HG03045 (cell line): ENCODE measurements around the gene FAAP20.
A peak's percentile ranks its signal among the peaks of the same experiment; 100 is the strongest.

Experiments used
- ATAC-seq: cut with Tn5 transposase; IDR thresholded peaks from one replicate; pipeline ENCODE4 v1.9.1; 2021; ENCODE audit warnings: mild to moderate bottlenecking, moderate library complexity; ENCODE audit not compliant: unreplicated experiment

FAAP20 gene

DNA sequence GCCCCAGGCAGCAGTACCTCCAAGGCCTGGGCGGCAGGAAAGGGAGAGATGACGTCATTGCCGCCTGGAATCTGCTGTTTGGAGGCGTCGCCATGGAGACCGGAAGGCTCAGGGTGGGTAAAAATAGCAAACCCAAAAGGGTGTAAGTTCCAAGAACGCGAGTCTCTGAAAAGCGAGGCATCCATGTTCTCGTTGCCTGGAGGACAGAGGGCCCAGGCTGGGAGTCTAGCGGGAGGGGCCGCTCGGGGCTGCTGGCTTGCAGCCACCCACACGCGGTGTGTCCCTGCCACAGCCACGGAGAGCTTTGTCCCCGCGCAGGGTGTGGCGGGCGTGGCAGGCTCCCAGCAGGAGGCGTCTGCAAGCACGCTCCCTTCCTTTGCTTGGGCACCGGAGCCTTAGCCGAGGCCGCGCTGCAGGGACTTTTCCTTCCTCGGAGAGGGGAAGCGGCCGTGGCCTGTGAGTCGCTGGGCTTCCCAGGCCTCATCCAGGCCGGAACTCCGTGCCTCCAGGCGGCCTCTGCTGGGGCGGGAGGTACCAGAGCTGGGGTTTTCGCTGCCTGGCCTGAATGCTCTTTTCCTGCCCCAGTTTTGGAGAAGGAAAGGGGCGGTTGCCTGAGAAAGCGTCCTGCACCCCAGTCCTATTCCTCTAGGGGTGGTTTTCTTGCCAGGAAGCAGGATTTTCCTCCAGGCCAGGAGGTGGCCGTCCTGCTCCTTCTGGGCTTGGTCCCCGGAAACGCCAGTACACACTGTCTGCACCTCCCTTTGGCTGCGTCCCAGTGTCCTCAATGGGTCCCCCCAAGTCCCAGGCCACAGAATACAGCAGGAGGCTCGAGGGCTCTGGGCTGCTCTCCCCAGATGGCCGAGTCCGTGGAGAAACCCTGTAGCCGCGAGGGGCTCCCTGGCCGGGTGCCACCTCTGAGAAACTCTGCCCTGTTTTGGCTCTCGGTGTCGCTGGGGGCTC, 18.2 kb upstream of the FAAP20 start:
- ATAC-seq, result no peak

DNA sequence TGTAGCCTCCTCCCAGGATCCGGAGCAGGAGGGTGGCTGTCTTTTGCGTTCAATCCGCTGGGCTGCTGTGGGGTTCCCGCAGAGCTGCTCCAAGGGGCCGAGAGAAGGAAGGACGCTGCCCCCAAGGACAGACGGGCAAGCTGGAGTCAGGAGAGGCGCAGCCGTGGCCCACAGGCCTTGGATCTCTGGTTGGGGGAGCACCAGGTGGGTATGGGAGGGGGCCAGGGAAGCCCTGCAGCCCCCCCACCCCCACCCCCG, 17.6 kb upstream of the FAAP20 start:
- no peak for ATAC-seq

DNA sequence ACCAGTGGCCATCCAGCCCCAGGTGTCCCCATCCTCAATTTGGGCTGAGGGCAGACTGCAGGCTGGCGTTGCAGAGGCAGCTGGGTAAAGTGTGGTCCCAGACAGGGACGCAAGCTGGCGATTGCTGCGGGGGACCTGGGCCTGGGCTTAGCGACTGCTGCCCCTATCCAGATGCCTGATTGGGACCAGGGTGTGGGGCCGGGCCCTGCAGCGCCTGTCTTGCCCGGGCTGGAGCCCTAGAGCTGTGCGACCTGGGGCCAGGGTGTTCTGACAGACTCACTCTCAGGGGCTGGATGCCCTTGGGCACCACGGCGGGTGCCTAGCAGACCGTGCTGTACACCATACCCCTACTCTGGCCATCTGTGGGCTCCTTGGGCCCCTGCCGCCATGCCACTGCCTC, 16.2 kb upstream of the FAAP20 start:
- ATAC-seq, result no peak

DNA sequence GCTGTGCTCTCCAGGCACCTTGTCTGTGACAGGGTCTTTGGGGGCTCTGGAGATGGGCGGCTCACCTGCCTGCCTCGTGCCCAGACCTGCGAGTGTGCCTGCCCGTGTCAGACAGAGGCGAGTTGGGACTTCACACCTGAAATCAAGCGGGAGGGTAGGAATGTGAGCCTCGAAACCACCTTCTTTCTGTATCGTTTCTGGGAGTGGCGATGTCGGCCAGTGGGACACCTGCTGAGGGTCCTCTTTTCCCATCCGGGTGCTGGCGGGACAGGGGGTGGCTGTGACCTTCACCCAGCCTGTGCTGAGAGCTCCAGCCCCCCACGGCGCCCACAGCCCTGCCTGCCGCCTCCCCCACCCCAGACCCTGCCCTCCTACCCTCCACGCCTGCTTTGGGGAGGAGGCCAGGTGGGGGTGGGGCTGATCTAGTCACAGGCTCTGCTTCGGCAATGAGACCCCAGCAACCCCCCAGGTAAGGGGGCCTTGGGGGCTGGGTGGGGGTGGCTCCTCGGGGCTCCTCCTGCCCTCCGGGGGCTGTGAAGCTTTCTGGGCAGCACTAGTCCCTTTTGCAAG, 15.6 kb upstream of the FAAP20 start:
- ATAC-seq, result no peak

DNA sequence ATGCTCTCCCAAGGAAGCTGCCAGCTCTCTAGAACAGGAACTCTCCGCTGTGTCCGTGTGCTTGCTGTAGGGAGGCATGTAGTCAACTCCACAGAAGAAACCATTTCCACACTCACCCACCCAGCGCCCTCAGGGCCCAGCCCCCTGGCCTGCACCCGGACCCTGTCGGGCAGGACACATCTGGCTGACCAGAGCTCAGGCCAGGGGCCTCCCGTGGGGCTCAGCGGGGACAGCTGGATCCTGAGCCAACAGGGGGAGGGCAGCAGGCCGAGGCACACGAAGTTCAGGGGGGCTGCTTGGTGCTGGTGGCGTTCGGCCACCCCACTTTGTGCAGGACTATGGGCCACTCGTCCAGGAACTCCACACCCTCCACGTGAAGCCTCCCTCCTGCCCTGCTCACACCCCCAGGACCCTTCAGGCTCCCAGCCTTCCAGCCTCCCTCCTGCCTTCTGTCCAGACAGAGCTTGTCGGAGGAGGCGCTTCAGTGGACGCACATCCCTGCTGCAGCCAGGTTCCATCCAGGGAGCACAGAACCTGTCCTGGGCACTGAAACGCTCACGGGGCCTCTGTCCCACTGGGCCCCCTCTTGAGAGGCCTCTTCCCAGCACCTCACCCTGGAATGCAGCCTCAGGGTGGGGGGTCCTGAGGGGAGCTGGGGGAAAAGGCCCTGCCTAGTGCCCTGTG, 15.0 kb upstream of the FAAP20 start:
- no peak for ATAC-seq

DNA sequence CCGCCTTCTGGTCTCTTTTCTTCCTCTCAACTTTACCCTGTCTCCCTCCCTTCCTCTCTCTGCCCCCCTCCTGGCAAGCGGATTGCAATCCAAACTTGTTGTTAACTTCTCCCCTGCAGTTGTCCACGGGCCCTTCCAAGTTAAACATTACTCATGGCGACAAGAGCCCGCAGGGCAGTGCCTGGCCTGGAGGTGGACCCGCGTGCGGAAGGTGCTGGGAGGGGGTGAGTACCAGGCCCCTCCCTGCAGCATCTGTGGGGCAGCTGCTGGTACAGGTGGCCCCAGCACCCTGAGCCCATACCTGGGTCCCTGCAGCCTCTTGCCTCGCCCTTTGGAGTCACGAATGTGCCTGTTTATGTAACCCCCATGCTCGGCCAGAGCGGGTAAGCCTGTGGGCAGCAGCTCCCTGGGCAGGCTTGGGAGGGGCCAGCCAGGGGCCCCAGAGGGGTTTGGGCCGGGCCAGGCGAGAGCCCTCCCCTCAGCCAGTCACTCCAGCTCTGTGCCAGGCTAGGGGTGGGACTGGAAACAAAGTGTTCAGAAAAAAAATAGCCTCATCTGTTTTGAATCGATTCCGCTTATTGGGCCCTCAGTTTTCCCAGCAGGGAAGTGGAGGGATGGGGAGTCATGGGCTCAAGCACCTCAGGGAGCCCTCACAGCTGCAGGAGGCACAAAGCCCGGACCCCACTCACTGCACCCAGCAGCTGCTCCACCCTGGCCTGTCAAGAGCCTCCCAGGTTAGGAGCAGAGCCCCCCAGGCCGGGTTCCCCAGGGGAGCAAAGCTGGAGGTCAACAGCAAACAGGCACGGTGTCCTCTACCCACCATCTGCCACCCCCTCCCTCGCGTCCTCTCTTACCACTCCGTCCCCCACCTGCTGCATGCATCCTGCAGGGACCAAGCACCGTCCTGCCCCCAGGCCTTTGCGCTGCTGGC, 14.0 kb upstream of the FAAP20 start:
- no peak for ATAC-seq

DNA sequence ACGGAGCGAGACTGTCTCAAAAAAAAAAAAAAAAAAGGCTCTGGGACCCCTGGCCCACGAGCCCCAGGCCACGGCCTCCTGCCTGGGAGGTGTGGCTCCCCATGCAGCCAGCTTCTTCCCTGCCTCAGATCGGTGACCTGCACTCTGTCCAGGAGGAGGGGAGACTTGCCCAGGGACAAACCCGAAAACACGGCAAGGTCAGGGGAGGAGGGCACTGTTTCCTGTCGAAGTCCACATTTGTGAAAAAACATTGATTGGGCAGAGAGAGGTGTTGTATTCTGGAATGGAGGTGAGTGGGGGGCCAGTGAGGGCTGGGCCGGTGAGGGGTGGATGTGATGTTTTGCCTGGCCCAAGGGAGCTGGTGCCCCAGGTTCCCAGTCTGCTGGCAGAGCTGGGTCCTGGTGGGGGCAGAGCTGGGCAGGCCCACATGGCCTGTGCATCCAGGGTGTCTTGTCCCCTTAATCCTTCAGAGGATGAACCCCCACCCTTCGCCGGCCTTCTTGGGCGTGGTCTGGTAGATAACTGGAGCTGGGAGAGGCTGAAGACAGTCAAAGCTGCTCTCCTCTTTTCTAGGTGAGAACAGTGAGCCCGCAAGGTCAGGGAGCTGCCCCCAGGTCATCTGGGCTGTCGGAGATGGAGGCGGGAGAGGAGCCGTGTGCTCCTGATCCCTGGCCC, 12.4 kb upstream of the FAAP20 start:
- ATAC-seq, result no peak

DNA sequence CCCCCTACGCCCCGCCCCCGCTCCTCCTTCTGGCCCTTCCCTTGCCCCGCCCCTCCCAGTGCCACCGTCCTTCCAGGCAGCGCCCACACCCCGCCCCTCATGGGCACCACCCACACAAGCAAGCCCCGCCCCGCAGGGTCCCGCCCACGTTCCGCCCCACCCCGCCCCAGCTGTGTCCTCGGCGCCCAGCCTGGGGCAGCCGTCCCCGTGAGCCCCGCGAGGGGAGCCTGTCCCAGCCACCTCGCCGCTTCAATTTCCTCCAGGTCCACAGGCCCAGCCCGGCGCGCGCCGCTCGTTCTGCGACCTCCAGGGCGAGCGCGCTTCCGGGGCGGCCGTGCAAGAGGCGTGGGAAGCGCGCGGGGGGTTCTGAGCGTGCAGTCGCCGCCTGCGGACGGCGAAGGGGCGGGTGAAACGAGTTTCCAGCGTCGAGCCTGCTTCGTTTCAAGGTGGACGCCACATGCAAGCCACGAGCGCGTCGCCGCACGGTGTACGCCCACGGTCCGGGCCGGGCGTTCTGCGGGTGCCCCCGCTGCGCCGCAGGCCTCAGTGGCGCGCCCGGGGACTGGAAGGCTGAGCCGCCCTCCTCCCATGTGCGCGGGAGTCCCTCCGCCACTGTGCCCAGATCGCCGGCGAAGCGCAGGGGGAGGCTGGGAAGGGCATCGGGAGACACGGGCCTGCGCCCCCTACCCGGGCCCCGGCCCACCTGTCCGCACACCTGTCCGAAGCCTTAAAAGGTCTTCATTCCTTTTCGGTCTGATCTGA, 10.8 kb upstream of the FAAP20 start:
- peak; percentile 69 for ATAC-seq

DNA sequence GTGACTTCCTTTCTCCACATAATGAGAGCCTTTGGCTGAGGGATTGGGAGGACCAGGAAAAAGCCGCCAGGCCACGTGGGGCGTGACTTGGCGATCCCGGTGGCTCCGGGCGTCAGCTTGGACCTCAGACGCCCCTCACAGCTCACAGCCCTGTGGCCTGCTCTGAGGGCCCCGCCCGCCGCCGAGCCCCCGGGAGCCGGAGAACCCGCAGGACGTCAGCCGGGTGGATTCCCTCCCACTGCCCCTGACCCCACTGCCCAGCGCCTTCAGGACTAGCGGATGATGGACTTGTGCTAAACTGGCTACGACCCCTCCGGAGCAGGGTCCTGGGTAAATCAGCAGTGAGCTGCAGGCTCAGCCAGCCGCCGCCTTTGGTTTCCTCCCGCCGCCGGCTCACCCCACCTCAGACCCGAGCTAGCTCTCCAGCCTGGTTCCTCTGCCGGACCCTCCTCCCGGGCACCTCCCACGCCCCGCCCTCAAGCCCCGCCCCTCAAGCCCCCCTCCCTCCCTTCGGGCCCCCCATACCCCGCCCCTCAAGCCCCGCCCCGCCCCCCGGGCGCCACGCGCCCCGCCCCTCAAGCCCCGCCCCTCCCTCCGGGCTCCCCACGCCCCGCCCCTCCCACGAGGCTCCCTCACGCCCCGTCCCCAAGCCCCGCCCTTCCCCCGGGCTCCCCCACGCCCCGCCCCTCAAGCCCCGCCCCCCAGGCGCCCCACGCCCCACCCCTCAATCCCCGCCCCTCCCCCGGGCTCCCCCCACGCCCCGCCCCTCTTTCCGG, 10.0 kb upstream of the FAAP20 start:
- no peak for ATAC-seq

DNA sequence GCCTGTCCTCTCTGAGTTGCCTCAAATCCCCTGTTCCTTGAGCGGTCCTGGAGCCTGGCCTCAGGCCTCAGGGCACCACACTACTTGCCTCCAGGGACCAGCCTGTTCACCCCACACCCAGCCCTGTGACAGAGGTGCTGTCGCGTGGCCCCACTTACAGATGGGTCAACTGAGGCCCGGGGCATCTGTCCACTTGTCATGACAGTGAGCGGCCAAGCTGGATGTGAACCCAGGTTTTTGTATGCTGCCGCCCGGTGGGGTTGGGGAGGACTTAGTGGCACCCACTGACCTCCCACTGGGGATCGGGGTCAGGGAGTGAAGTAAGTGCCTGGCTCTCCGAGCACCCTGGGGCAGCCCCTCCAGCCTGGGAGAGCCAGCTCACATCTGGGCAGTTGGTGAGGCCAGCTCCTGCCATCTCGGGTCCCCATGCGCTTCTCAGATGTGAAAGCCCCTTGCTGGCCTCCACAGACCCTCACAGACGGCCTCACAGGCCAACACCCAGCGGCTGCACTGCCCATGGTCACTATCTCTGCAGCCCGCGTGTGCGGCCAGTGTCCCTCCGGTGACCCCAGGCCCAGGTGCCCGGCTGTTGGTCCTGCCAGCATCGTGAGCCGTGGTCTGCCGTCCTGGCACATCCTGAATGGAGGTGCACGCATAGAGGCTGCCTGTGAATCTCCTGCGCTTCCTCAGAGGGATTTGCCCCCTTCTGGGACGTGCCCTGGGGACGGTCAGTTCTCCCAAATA, 9.3 kb upstream of the FAAP20 start:
- ATAC-seq, result no peak

DNA sequence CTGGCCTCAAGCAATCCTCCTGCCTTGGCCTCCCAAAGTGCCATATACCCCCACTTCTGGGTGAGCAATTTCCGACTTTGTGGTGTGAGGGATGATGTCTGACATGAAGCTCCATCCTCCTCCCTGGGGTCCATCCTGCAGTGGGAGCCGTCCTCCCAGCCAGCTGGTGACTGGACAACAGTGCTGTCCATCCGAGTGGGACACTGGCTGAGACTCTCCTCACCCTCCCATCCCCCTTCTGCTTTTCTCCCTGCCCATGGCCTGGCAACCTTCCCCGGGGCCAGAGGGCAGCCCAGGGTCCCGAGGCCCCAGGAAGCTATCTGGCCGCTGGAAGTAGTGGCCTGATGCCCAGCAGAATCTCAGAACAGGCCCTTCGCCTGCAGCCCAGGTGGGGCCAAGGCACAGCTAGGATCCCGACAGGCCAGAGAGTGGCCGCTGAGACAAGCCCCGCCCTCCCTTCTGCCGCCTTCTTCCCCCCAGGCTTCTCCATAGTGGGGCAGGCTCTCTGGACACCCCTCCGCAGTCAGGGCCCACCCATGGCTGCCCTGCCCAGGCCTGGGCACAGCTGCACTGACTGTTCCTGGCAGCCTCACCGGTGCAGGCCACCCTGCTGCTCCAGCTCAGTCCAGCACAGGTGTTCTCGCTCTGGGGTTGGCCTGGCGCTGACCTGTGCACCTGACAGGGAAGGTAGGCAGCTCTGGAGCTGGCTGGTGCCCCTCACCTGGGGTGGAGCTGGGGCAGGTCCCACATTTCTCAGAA, 8.4 kb upstream of the FAAP20 start:
- no peak for ATAC-seq

DNA sequence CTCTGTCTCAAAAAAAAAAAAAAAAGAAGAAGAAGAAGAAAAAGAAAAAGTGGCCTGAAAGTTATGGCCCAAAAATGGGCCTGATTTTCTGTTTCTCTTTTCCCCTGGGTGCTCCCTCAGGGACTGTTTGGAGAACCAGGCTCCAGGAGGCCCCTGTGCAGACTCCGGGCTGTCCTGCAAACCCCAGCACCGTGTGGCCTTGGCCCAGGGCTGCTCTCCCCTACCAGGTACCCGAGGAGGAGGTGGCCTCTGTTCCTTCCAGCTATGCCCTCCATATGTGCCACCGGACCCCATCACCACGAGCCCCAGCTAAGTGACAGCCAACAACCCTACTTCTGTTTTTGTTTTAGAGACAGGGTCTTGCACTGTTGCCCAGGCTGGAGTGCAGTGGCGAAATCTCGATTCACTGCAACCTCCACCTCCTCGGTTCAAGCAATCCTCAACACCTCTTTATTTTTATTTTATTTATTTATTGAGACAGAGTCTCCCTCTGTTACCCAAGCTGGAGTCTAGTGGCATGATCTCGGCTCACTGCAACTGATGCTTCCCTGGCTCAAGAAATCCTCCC, 7.5 kb upstream of the FAAP20 start:
- ATAC-seq, result no peak

DNA sequence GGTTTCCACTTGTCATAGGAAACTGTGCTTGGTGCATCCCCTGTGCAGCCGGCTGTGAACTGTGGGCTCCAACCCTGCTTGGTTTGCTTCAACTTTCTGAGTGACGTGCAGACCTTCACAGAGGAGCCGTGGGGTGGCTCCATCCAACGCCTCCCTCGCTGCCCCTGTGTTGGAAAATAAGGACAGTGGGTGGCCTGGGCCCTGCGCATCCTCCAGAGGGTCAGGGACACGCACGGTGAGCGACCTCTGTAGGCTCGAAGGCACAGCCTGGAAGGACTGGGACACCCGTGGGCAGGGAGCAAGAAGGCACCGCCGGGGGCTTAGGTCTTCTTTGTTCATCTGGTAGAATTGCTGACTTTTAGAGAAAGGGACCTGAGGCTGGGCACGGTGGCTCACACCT, 6.5 kb upstream of the FAAP20 start:
- ATAC-seq, result no peak

DNA sequence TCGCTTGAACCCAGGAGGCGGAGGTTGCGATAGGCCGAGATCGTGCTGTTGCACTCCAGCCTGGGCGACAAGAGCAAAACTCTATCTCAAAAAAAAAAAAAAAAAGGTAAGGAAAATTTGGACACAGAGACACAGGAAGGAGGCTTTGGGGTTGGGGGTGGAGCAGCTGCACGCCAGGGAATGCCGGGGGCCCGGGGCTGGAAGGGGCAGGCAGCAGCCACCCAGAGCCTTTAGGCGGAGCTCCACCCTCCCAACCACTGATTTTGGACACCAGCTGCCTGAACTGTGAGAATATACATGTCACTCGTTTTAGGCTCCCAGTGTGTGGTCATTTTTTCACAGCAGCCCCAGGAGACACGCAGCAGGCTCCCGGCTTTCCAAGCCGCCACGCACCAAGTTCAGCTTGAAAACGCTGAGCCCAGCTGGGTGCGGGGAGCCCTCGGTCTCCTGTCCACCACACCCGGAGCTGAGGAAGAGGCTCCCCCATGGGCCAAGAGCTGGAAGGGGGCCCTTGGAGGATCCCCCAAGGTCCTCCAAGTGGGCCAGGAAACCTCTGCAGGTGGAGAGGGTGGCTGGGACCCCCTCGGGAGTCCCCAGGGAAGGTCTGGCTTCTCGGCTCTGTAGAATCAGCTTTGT, 5.9 kb upstream of the FAAP20 start:
- no peak for ATAC-seq

DNA sequence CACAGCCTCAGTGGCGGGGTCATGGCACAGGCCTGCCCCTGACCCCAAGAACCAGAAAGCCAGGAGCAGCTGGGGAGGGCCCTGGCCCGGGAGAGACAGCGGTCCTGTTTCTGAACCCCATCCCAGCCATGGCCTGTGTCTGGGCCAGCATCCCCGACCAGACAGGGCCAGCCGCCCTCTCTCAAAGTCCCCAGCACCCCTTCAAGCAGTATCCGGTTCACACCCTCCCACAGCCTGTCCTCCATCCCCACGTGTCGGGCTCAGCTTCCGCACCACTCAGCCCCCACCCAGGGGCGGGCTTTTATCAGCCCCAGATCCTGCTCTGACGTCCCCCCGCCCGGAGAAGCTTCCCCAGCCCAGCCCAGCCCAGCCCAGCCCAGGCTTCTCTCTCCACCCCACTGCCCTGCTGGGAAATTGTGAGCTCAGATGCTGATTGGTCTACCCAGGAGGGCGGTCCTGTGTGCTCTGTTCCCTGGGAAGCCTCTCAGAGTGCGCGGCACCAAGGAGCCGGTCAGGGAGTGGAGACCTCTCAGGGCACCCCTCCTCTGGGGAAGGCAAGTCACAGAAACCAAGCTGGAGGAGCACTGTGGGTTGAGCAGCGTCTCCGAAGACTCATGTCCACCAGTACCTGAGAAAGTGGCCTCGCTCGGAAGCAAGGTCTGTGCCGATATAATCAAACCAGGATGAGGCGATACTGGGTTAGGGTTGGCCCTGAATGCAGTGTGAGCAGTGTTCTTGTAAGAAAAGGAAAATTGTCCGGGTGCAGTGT, 4.7 kb upstream of the FAAP20 start:
- peak; percentile 32 for ATAC-seq

DNA sequence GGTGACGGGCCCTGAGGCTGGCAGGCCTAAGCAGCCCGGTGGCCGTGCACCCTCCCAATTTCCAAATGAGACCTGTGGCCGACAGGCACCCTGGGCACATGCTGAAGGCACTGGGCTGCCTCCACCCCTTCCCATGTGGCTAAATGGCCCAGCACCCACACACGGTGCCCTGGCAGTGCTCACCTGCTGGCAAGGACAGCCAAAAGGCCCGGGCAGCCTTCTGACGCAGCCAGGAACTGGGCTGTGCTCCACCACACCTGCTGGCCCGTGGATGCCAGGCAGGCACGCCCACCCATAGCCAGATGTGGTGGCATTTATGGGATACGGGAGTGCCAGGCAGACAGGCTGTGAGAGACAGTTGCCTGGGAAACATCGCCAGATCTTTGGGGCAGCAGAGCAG, 4.0 kb upstream of the FAAP20 start:
- no peak for ATAC-seq
